GM19023 (cell line): ENCODE results near the gene SIRPB2.
A peak's percentile ranks its signal among the peaks of the same experiment; 100 is the strongest.

ENCODE experiments used
- ATAC-seq: cut with Tn5 transposase; IDR thresholded peaks from one replicate; pipeline ENCODE4 v1.9.1; 2021; ENCODE audit warnings: mild to moderate bottlenecking, moderate library complexity; ENCODE audit not compliant: unreplicated experiment

SIRPB2 gene

DNA sequence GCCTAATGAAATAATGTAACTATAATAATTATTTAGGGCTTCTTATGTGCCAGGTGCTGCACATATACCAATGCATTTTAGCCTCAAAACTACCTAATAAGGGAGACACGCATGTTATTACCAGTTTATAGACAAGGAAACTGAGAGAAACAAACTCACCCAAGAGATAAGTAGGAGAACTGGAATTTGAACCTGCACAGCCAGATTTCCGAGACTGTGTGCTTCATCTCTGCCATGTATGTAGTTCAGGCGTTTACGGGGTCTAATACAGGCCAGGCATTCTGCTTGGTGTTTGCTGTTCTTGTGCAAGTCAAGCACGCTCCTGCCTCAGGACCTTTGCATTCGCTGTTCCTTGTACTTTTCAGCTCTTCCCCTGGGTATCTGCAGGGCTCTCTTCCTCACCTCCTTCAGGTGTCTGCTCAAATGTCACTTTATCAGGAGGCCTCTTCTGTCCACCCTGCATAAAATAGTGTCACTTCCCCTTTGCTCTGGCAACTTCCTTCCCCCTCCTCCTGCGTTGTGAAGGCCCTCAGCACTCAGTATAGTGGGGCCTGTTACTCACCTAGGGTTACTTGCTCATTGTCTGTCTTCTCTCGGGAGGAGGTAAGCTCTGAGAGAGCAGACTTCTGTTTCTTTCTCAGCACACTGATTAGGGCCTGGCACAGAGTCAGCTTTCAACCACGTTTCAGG, 18.5 kb downstream of the SIRPB2 start:
- no peak for ATAC-seq

DNA sequence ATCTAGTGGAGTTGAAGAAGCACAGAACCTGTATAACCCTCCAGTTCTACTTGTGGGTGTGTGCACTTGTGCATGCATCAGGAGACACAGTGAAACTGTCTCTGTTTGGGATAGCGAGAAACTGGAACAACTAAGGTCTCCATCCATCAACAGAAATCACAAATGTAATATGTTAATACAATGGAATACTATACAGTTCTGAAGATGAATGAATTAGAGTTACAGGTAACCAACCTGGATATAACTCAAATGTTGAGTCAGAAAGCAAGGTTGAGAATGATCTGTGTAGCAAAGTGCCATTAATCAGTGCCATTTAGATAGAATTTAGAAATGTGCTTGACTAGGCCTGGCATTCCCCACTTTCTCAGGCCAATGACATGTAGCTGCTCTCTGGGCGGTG, 20.0 kb downstream of the SIRPB2 start:
- no peak for ATAC-seq

DNA sequence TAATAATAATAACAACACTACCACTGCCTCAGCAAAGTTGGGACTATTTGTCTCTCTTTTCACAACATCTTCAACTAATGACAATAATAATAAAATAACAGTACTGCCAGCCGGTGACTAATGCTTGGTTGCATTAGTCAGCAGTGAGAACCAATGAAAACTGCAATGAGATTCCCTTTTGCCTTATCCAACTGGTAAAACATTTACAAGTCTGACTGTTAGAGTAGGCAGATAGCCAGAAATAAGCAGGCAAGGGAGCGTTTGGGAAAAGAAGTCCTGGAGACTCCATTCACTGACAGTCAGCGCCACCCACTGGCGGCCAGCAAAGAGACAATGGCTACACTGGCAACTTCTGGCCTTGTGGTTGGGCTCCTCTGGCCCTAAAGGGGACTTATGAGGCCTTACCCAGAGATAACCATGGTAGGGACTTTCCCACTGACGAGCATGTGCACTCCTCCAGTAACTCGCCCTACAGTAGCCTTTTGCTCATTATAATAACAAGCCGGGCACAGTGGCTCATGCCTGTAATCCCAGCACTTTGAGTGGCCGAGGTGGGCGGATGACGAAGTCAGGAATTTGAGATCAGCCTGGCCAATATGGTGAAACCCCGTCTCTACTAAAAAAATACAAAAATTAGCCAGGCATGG, 21.2 kb downstream of the SIRPB2 start:
- ATAC-seq, result no peak

DNA sequence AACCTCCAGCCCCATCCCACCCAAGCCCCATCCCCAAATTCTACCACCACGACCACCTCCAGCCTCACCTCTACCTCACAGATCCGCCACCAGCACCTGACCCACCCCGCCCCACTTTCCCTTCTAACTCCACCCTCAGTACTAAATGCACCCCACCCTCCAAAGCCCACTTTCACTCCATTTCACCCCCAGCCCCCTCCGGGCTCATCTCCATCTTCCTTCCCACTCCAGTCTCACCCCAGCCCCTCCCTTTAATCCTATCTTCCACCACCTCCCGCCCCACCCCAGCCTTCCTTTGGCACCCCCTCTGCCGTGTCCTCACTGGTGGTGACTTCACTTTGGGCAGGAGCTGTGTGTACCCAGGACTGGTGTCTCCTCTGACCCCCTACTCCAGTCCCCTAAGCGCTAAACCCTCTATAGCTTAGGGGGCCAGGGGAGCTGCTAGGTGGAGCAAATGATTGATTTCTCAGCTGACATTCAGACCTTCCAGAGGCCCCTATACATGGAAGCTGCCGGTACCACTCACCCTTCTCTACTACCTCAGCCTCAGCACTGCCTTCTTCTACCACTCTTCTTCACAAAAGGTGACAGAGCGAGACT, 21.8 kb downstream of the SIRPB2 start:
- ATAC-seq, result no peak

DNA sequence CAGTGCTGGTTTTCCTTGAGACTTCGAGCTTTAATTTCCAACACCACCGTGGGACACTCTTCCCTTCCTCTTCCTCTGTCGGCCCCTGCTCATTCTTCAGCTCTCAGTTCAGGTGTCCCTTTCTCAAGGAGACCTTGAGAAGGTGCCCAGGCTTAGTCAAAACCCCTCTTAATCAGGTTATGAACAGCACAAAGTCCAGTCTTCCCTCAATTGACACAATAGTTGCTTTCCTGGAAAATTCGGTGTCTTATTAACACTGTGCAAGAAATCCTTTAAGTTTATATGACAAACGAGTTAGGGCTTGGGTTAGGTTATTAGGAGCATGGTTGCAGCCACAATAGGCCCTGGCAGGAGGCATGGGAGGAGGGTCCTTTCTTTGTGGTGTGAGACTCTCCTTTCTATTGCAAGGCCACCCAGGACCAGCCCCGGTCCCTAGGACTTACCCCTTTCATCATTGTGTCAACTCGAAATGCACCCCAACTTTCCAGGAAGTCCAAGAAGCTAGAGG, 23.0 kb downstream of the SIRPB2 start:
- ATAC-seq, result no peak

DNA sequence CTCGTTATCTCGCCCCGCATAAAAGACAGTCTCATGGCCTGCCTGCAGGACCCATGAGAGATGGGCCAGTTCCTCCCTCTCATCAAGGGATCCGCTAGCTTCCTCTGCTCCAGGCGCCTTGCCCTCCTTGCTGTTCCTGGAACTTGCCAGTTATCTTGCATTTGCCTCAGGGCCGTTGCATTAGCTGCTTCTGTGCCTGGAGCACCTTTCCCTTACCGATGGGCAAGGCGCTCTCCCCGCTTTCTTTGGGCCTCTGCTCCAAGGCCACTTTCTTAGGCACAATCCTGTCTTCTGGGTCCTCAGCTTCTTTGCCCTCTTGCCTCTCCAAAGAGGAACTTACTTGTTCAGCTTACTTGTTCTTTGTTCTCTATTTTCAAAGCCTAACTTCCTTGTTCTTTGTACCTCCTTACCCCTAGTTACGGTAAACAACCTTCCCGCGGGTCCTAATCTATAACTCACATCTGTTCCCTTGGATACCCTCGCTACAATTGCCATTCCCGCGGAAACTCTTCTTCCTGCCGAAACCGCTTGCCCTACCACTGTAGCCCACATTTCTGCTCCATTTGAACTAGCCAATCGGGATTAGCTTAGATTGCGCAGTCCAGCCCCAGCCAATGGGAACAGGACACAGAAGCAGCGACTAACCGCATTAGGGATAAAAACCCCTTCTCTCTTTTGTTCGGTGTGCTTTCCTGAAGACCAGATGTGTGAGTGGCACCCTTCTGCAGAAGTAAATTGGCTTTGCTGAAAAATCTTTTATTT, 23.7 kb downstream of the SIRPB2 start:
- ATAC-seq, result no peak

DNA sequence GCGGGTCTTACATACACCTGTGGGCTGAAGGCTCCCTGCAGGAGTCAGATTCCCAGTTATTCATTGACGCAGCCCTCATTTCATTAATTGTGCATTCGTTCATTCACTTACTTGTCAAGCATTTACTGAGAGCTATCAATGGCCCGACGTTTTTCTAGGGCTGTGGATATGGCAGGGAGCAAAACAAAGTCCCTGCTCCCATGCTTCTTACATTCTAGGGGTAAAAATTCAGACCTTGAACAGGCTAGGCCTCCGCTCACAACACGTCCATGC, 24.2 kb downstream of the SIRPB2 start:
- ATAC-seq, result no peak

DNA sequence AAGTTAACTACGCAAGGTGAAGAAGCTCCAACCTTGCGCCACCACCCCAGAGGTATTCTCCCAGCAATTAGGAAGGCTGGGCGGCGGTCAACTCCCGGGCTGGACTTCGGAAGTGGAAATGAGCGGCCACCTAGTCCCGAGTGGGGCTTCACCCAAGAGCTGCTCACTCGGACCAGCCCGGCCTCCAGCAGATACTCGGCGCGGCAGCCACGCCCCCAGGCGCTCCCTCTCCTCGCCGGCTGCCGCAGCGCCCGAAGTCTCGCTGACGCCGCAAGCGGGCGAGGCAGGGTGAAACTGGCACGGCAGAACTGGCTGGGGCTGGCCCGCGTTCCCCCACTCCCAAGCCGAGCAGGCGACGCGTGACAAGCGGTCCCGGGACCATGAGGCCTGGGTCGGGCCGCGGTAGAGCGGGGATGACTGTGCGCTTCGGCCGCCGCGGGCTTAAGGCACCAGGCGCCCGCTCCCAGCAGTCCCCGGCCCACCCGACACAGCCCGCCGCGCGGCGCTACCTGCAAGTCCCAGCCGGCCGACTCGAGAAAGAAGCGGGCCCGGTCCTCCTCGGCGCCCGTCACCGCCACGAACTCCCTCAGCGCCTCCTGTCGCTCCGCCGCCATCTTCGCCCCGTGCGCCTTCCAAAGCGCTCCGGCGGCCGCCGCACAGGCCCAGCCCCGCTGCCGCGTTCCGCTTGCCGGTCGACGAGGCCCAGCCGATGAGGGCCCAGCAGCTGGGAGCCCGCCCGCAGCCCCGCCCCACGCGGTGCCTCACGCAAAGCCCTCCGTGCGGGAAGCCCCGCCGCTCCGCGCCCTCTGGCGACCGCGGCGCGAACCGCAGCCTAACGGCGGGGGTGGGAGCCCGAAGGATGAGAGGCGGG, 24.8 kb downstream of the SIRPB2 start, which contains the start of gene NSFL1C:
TSS of gene NSFL1C (minus strand) at position 639 of the 871 bp plus-strand sequence. CDS start at position 614, 25 bp downstream.
- ATAC-seq, result peak; percentile 87

DNA sequence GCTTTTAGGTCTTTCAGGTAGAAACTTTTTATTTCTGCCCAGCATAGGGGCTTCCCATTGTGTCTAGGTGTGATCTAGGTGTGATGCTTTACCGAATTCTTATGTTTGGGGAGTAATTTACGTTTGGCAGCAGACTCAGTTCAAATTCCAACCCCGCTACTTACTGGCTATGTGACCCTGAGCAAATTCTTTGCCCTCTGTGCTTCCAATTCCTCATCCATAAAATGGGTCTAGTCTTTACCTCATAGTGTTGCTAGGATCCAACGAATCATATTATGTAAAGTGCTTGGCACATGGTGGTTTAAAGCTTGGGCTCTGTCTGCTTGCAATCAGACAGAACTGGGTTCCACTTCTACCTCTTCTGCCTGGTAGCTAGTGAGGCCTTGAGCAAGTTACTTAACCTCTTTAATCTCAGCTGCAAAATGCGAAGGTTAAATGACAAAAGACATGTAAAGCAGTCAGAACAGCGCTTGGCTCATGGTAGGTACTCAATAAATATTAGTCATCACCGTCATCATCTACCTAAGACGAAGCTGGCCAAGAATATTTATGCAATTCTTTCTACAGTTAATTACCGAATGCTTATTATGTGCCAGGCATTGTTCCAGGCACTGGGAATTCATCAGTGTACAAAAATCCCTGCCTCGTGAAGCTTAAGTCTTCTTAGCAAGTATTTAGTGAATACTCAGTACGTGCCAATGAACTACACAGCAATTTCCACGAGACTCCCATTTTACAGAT, 25.6 kb downstream of the SIRPB2 start:
- no peak for ATAC-seq

DNA sequence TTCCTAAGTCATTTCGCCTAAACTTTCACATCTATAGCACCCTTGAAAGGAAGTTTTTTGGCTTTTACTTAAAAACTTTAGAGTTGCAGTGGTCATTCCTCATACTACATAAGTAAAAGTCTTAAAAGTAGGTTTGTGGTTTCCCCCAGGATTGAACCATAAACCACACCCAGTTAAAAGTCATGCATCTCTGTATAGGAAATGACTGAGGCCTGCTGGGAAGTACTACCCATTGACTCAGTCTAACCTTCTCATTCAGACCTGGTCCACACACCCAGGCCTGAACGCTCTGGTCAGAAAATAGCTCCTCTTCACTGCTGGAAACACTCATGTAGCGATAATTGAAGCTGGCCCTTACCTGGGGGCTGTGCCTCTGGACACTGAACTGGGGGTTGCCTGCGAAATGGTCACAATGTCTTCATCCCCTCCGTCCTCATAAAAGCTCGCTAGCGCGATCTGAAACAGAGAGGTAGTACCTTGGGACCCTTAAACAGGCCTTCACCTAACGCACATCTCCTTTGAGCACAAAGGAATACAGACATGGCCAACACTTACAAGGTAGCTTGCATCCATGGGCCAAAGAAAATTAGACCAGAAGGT, 27.1 kb downstream of the SIRPB2 start:
- ATAC-seq, result no peak

DNA sequence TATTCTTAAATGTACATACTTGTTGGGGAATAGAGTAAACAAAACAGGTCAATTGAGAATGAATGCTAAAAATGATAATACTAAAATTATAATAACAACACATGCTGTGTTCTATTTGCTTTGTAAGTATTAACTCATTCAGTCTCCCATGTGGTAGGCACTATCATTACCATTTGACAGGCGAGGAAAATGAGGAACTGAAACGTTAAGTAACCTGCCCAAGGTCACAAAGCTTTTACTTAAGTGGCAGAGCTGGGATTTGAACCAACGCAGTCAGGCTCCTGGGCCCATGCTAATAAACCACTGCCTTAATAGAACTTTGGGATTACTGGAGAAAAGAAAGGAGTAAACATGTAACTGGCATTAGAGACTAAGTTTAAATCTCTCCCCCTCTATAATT, 28.4 kb downstream of the SIRPB2 start:
- ATAC-seq, result no peak

DNA sequence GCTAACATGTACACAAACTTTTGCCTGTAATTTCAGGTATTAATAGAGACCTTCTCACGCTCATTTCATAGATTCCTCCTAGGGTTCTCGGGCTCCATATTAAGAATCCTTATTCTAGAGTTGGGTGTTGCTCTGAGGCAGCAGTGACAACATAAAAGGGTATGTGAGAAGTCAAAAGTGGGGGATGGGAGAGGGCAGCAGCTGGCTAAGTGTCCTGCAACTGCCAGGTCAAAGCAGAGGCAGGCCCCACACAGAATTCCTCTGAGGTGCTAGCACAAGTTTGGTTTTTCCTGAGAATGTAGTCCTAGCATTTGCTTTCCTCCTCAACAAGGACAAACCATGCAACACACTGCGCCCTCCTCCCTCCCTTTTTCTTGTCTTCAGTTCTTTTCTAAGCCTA, 29.2 kb downstream of the SIRPB2 start:
- no peak for ATAC-seq

DNA sequence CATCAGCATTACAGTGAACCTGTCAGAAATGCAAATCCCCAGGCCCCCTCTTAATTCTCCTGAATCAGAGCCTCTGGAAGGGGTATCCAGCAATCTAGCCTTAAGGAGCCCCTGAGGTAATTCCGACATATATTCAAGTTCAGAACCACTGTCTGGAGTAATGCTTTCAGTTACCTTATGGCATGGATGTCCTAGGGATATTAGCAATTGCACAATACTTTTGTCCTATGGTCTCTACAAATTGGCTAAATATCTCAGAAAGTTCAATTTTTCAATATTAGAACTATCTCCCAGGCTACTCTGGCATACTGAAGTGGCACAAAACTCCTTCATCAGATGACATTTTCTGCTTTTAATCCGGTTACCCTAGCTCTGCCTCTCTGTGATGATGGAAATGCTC, 30.9 kb downstream of the SIRPB2 start:
- no peak for ATAC-seq

DNA sequence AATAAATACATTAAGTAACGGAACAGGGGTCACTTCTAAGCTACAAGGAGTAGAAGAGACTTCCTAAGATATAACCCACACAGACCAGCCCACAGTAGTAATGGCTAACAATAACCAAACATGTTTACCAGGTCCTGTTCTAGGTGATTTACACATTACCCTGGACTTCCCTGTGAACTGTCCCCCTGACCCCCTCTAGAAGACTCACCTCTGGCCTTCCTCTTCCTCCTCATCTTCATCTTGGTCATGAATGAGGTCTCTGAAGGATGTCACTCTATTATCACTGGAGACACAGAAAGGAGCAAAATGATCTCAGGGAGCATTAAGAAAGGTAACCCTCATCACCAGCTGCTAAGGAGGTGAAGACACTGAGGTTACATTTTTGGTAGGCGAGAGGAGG, 33.2 kb downstream of the SIRPB2 start:
- no peak for ATAC-seq

DNA sequence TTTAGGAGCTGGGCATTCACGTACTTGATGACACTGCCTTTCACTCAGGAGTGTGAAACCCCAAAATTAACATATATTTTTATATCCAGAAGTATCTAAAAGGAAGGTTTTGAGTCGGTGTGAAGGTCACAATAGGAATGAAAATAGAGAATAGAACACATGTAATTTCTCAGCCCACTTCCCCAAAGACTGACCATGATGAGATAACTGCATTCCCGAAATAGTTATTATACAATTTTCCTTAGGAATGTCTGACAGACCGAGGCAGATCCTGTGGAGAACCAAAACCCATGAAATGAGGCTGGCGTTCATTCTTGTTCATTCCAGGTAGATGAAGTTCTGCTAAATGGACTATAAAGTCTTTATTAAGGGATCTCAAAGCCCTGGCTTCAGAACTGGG, 34.9 kb downstream of the SIRPB2 start:
- no peak for ATAC-seq

DNA sequence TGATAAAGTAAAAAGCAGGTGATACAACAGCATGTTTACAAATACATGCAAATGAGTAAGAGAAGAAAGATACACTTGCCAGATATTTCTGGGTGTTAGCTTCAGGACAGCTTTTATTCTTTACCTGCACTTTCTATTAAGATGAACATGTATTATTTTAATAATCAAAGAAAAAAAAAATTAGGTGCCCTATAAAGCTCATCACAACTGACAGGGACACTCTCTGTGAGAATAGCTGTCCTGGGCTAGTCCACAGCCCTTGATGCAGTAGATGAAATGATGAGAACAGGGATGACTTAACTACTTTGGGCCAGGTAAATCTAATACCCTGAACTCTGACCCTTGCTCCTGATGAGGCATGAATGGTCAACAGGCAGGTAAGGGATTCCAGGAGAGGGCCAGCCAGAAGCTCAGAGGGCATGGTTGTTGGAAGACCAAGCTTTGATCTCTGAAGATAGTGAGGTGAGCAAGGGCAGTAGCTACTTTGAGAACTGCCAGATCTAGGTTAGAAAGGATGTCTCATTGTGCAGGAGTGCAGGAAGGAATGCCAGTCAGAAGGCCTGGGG, 40.2 kb downstream of the SIRPB2 start:
- ATAC-seq, result no peak

DNA sequence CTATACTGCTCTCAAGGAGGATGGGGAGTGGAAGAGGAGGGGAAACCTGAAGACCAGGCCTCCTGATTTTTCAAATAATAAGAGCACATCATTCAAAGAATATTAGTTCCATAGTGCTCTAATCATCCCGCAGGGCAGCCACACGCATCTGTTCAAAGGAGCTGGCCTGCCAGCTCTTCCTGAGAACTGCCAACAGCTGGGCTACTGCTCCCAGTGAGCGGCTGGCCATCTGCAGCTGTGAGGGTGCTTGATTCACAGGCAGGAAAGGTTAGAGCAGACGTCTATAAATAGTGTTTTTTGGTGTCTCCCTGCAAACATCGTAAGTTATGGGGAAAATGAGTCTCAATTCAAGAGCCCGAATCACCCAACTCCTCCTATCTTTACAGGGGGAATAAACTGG, 41.9 kb downstream of the SIRPB2 start:
- ATAC-seq, result no peak

DNA sequence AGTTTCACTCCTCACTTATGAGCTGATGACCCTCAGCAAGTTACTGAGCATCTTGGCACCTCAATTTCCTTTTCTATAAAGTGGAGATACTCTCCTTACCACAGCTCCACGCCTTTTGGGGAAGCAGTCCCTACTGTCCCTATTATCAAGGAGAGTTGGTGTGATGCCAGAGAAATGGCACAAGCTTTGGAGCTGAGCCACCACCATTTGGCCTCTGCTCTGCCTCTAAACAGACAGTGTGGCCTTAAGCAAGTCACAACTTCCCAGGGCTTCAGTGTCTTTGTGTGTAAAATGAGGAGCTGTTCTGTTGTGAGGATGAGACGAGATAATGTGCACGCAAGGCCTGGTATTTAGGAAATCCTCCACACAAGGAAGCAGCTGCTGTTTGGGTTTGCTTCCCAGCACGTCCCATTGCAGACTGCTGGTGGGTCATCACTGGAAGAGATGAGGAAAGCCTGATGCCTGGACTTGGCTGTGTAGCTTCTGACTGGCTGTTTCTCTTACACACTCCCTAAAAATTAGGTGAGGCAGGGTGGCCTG, 43.1 kb downstream of the SIRPB2 start:
- no peak for ATAC-seq

DNA sequence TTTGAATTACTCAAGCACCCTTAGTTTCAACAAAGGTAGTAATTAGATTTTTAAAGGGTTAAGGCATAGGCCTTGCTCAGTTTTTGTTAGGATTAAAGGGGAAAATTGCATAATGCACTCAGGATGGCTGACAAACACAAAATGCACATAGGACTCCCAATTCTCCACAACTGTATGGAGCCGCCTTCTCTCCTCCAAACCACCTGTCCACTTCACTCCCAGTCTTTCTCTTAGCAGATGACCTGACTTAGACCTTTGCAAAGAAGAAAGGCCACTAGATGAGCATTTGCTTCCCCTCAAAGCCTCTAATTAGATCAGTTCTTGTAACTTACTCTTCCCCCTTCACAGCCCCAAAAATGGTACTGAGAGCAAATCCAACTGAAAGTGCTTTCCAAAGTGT, 44.7 kb downstream of the SIRPB2 start:
- ATAC-seq, result no peak
